MCF 10A (cell line): ENCODE results near the gene TRIM66. TPM values are rescaled to one million over a fixed set of nuclear protein-coding genes. Genes with fewer than 3 reads are reported as not detected.

Experiments used
- BruUV-seq: library from RNA; stranded (reverse); fragments of 400-500 nt; replicated peaks from 2 replicates; lab custom pipeline; 2021; lab: Mats Ljungman, UMichigan
- CTCF ChIA-PET: fragments of 300-600 bp; sonication (Branson Sonifier 250); formaldehyde crosslinking; extraction: SDS; loops from one replicate; lab custom pipeline; 2021; ENCODE audit warnings: antibody characterized with exemption, inconsistent platforms; lab: Yijun Ruan, JAX
- POLR2A ChIA-PET: fragments of 300-600, 350-650 bp; sonication (Branson Sonifier 250); formaldehyde crosslinking; extraction: SDS; loops from one replicate; lab custom pipeline; 2020; ENCODE audit warnings: antibody characterized with exemption, inconsistent platforms; lab: Yijun Ruan, JAX
- DNase-seq: peaks from one replicate; pipeline ENCODE4 v3.0.0-alpha.2; 2018; ENCODE audit not compliant: unreplicated experiment
- H3K27ac Mint-ChIP-seq: one replicate; pipeline ENCODE4 v1.8.0; 2022; ENCODE audit warnings: mild to moderate bottlenecking, low read depth, mixed read lengths; ENCODE audit not compliant: unreplicated experiment
- H3K27me3 Mint-ChIP-seq: one replicate; pipeline ENCODE4 v1.8.0; 2022; ENCODE audit warnings: mixed read lengths; ENCODE audit not compliant: insufficient read depth, unreplicated experiment
- H3K36me3 Mint-ChIP-seq: one replicate; pipeline ENCODE4 v1.8.0; 2022; ENCODE audit warnings: mild to moderate bottlenecking, moderate library complexity, mixed read lengths; ENCODE audit not compliant: insufficient read depth, unreplicated experiment
- H3K4me1 Mint-ChIP-seq: one replicate; pipeline ENCODE4 v1.8.0; 2022; ENCODE audit warnings: mixed read lengths; ENCODE audit not compliant: insufficient read depth, unreplicated experiment
- H3K4me3 Mint-ChIP-seq: one replicate; pipeline ENCODE4 v1.8.0; 2022; ENCODE audit warnings: mild to moderate bottlenecking, moderate library complexity, mixed read lengths; ENCODE audit not compliant: unreplicated experiment
- H3K9me3 Mint-ChIP-seq: one replicate; pipeline ENCODE4 v1.8.0; 2022; ENCODE audit warnings: mixed read lengths; ENCODE audit not compliant: unreplicated experiment
- intact Hi-C: fragments of 100-400 bp; cut with micrococcal nuclease; formaldehyde crosslinking; loops from 2 replicates; pipeline ENCODE4 v1.14.1; 2022
- total RNA-seq: library from RNA; stranded (reverse); gene quantifications from 2 replicates; pipeline ENCODE4 v1.2.3, GENCODE V29; 2022
- TF ChIP-seq, protein P1 (sequence below): fragments of 200-600 bp; IDR thresholded peaks from one replicate; pipeline ENCODE4 v1.8.0; 2022; ENCODE audit warnings: antibody characterized with exemption, mild to moderate bottlenecking; ENCODE audit not compliant: unreplicated experiment

The TRIM66 gene
- total RNA-seq, 1 experiment from 2014 or later, result 27.3 TPM

DNA sequence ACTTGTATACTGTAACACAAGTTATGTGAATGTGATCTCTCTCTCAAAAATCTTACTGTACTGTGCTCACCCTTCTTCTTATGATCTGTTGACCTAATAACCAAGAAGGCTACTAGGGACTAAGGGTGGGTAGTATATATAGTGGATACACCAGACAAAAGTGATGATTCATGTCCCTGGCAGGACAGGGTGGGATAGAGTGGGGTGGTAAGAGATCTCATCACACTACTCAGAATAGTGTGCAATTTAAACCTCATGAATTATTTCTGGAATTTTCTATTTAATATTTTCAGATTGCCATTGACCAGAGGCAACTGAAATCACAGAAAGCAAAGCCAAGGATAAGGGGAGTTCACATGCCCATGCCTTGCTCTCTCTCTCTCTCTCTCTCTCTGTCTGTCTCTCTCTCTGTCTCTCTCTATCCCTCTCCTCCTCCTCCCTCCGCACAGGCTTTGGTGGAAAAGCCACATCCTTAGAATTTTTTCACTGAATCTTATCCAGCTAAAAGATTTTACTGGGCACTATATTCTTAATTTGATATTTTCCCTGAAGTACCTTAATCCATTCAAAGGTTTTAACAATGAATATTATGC, 76.4 kb downstream of the TRIM66 start:
- peaks cover 10% of the 10 kb centered on the region for H3K36me3 Mint-ChIP-seq
- H3K4me3 Mint-ChIP-seq, result no peak overlapping the region
- H3K9me3 Mint-ChIP-seq, result no peaks in the 10 kb centered on the region
- intact Hi-C loops, result no loop called here
- CTCF ChIA-PET, result no interaction called here
- H3K27me3 Mint-ChIP-seq, result no peaks in the 10 kb centered on the region
- TF ChIP-seq, protein P1, sequence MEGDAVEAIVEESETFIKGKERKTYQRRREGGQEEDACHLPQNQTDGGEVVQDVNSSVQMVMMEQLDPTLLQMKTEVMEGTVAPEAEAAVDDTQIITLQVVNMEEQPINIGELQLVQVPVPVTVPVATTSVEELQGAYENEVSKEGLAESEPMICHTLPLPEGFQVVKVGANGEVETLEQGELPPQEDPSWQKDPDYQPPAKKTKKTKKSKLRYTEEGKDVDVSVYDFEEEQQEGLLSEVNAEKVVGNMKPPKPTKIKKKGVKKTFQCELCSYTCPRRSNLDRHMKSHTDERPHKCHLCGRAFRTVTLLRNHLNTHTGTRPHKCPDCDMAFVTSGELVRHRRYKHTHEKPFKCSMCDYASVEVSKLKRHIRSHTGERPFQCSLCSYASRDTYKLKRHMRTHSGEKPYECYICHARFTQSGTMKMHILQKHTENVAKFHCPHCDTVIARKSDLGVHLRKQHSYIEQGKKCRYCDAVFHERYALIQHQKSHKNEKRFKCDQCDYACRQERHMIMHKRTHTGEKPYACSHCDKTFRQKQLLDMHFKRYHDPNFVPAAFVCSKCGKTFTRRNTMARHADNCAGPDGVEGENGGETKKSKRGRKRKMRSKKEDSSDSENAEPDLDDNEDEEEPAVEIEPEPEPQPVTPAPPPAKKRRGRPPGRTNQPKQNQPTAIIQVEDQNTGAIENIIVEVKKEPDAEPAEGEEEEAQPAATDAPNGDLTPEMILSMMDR, result no peak
- H3K27ac Mint-ChIP-seq, result no peak overlapping the region
- peaks cover 25% of the 10 kb centered on the region for H3K4me1 Mint-ChIP-seq
- DNase-seq, result no peak
- POLR2A ChIA-PET, result interaction anchor here (0.9 to 2.0 kb wide), 2 partner anchors 77 to 81 kb away, joined by 3 to 9 read pairs; partner anchors contain the start of genes RPL27A and TRIM66
- no TSS peak for BruUV-seq

DNA sequence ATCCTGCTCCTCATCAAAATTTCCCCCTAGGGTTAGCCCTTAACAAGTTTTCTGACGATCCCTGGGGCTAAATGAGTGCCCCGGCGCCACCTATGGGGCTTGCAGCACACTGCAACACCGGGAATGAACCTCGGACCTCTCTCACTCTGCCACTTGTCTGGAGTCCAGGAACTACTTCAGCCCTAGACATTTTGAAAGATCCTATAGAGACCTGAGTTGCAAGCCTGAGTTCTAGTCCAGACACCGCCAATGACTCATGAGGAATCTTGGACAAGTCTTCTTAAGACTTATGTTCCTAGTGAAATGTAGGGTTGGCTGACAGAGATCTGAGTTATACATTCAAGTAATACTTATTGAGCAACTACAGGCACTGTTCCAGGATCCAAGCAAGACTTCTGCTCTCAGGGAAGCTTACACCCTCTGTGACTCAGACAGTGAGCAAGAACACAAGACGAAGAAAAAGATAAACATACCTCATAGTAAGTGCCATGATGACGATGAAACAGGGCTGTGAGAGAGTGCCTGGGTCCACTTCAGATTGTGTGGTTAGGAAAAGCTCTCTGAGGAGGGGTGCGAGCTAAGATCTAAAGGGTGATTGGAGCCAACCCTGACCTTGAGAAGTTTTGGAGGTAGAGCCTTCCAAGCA, 78.3 kb downstream of the TRIM66 start:
- POLR2A ChIA-PET, result interaction anchor here (0.8 to 2.0 kb wide), 6 partner anchors 13 to 84 kb away, joined by 3 to 9 read pairs (median 3); partner anchors contain the start of genes RPL27A and TRIM66
- peak; percentile 100 for DNase-seq
- CTCF ChIA-PET, result interaction anchor here (0.5 to 0.8 kb wide), 6 partner anchors 15 to 208 kb away, joined by 3 read pairs; no protein-coding TSS in a partner anchor
- Mint-ChIP-seq H3K27me3 (no peaks in the 10 kb centered on the region), H3K27ac (peak overlapping the region; percentile 95), H3K4me3 (peak overlapping the region; percentile 15), H3K9me3 (no peaks in the 10 kb centered on the region), H3K4me1 (peaks cover 25% of the 10 kb centered on the region), H3K36me3 (no peaks in the 10 kb centered on the region)
- TF ChIP-seq, protein P1, result peak; percentile 64
- intact Hi-C loops, result loop anchor here (1.0 to 5.0 kb wide), 4 partner anchors 67 to 206 kb away; partner anchors contain the start of genes RPL27A and TRIM66
- BruUV-seq, result no TSS peak

DNA sequence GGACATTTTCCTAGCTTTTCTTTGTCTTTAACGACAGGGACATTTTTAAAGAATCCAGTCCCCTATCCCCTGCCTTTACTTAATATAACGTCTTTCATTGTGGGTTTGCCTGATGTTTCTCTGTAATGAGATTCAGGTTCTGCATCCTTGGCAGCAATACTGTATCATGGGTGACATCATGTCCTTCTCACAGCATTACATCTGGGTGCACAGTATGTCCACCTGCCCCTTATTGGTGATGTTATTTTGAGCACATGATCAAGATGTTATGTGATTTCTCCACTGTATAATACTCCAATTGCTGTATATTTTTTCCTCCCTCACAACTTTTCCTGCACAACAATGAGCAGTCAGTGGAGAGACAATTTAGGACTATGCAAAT, 78.8 kb downstream of the TRIM66 start:
- intact Hi-C loops, result loop anchor here (1.0 to 5.0 kb wide), 4 partner anchors 68 to 207 kb away; partner anchors contain the start of genes RPL27A and TRIM66
- Mint-ChIP-seq H3K4me3 (no peak overlapping the region), H3K27me3 (no peaks in the 10 kb centered on the region), H3K4me1 (peaks cover 25% of the 10 kb centered on the region), H3K36me3 (no peaks in the 10 kb centered on the region), H3K9me3 (no peaks in the 10 kb centered on the region), H3K27ac (peak overlapping the region; percentile 95)
- ChIA-PET CTCF (interaction anchor here (0.5 to 1.2 kb wide), 4 partner anchors 13 to 276 kb away, joined by 3 to 5 read pairs (median 4); no protein-coding TSS in a partner anchor), POLR2A (interaction anchor here (0.6 to 1.6 kb wide), 3 partner anchors 10 to 28 kb away, joined by 3 to 7 read pairs (median 4); no protein-coding TSS in a partner anchor)
- no TSS peak for BruUV-seq
- no peak for DNase-seq
- TF ChIP-seq, protein P1, result no peak
